Transverse colon (tissue), 4 donors: ENCODE data around the gene DEAF1. TPM values are rescaled to one million over a fixed set of nuclear protein-coding genes. Genes with fewer than 3 reads are reported as not detected.
A peak's percentile ranks its signal among the peaks of the same experiment; 100 is the strongest.

Experiments used
- DNase-seq: peaks from one replicate; pipeline ENCODE4 v3.0.0-alpha.2; 2019
- H3K27ac ChIP-seq, 4 donors: fragments of 200-600 bp; sonication (generic); 2 replicates each; pipeline ENCODE4 v1.5.1; 2016 to 2018; ENCODE audit warnings: inconsistent platforms in 4 of 4
- H3K27me3 ChIP-seq: fragments of 200-600 bp; sonication (generic); 2 replicates; pipeline ENCODE4 v1.5.1; 2017; ENCODE audit warnings: inconsistent platforms
- H3K36me3 ChIP-seq, 4 donors: fragments of 200-600 bp; sonication (generic); 2 replicates each; pipeline ENCODE4 v1.5.1; 2017 to 2019; ENCODE audit warnings: inconsistent platforms in 4 of 4
- H3K4me1 ChIP-seq, 4 donors: fragments of 200-600 bp; sonication (generic); 2 replicates each; pipeline ENCODE4 v1.5.1; 2017 to 2020; ENCODE audit warnings: inconsistent platforms in 4 of 4
- H3K4me3 ChIP-seq, 4 donors: fragments of 200-600 bp; sonication (generic); 1 replicate in 1 of 4; 2 replicates in 3 of 4; pipeline versions ENCODE4 v1.5.1 to v1.6.1; 2017 to 2019; ENCODE audit warnings: inconsistent platforms in 4 of 4
- H3K9me3 ChIP-seq, 2 donors: fragments of 200-600 bp; sonication (generic); 2 replicates each; pipeline ENCODE4 v1.5.1; 2017 to 2019; ENCODE audit warnings: inconsistent platforms in 2 of 2
- EP300 ChIP-seq: sonication (generic); formaldehyde crosslinking; IDR thresholded peaks from one replicate; pipeline ENCODE4 v1.6.1; 2017; ENCODE audit warnings: antibody characterized with exemption, low read depth
- POLR2A ChIP-seq: fragments of 450-650 bp; IDR thresholded peaks from one replicate; pipeline ENCODE4 v1.6.1; 2016; ENCODE audit warnings: antibody characterized with exemption, mild to moderate bottlenecking, moderate library complexity
- POLR2AphosphoS5 ChIP-seq, 3 donors: sonication (generic); formaldehyde crosslinking; IDR thresholded peaks; one replicate each; pipeline ENCODE4 v1.6.1; 2016; ENCODE audit warnings: antibody characterized with exemption in 3 of 3
- WGBS, 2 donors: methylation state at CpG; one replicate each; pipeline ENCODE4 v1.1.5; 2018; ENCODE audit warnings: low coverage in 1 of 2; 5-methylcytosine and 5-hydroxymethylcytosine counted together
- in situ Hi-C, 4 donors: fragments of 200-750 bp; cut with MboI; loops; one replicate each; pipeline versions ENCODE4 v1.15.0 to v1.15.1; 2017; ENCODE audit warnings: low sequenced_read_pairs in 3 of 4, low pct_ligation_motif_present in 1 of 4, low pct_unique_long_range_greater_than_20kb in 1 of 4
- intact Hi-C: fragments of 100-400 bp; cut with DNase I; formaldehyde crosslinking; loops from one replicate; pipeline ENCODE4 v1.15.1; 2023; ENCODE audit warnings: low total_unique reads
- total RNA-seq, 4 donors: library from RNA; depleted of rRNA; stranded (reverse); fragments of >200 nt; gene quantifications; one replicate each; pipeline ENCODE4 v1.1.0, GENCODE V29; 2016
- TF ChIP-seq, protein P1 (sequence below), 5 experiments: fragments of 200-600 bp in 3 of 5; fragments of 450-650 bp in 2 of 5; sonication (generic) in 3 of 5; IDR thresholded peaks; 1 replicate in 2 of 5; 2 replicates in 3 of 5; pipeline ENCODE4 v1.5.1; 2016 to 2017; ENCODE audit warnings: antibody characterized with exemption in 5 of 5, inconsistent platforms in 3 of 5, mild to moderate bottlenecking in 2 of 5, moderate library complexity in 1 of 5

DEAF1 gene
- total RNA-seq, 4 donors from 2014 or later: 24.4 to 84.5 (median 34.0) TPM

DNA sequence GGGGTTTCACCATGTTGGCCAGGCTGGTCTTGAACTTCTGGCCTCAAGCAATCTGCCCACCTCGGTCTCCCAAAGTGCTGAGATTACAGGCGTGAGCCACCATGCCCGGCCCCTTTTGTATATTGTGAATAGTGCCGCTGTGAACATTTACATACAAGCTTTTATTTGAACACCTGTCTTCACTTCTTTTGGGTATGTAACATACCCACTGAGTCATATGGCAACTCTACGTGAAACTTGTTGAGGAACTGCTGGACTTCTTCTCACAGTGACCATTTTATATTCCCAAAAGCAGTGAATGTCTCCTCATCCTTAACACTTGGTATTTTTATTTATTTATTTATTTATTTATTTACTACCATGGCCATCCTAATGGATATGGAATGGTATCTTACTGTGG lies 64.2 kb downstream of the DEAF1 start:
- 73 to 92% methylated on average over 4 to 5 of the region's 5 CpGs for WGBS, 2 donors
- in situ Hi-C loops (no loop called here), intact Hi-C loops (no loop called here)

GRCh38 chr11:629237-629583 lies 65.8 kb downstream of the DEAF1 start:
- Histone ChIP-seq H3K9me3 (no peaks in the 10 kb centered on the region), H3K27me3 (peaks cover 26% of the 10 kb centered on the region), H3K4me3 (no peak overlapping the region), H3K4me1 (peaks cover 6 to 15% (median 14%) of the 10 kb centered on the region in 4 donors), H3K36me3 (no peaks in the 10 kb centered on the region), H3K27ac (peak overlapping the region in 1 of 4 donors; percentile 29)
- in situ Hi-C loops (no loop called here), intact Hi-C loops (no loop called here)
- WGBS, 2 donors: 51 to 53% methylated on average over 9 to 10 of the region's 10 CpGs
- no peak for DNase-seq
- no peak for TF ChIP-seq EP300
- TF ChIP-seq, protein P1, sequence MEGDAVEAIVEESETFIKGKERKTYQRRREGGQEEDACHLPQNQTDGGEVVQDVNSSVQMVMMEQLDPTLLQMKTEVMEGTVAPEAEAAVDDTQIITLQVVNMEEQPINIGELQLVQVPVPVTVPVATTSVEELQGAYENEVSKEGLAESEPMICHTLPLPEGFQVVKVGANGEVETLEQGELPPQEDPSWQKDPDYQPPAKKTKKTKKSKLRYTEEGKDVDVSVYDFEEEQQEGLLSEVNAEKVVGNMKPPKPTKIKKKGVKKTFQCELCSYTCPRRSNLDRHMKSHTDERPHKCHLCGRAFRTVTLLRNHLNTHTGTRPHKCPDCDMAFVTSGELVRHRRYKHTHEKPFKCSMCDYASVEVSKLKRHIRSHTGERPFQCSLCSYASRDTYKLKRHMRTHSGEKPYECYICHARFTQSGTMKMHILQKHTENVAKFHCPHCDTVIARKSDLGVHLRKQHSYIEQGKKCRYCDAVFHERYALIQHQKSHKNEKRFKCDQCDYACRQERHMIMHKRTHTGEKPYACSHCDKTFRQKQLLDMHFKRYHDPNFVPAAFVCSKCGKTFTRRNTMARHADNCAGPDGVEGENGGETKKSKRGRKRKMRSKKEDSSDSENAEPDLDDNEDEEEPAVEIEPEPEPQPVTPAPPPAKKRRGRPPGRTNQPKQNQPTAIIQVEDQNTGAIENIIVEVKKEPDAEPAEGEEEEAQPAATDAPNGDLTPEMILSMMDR (IDR thresholded peaks at IDR 0.05): peak in 1 of 5 experiments; percentile 12

More for the DNA sequence above, 64.2 kb downstream of the DEAF1 start:
- H3K4me3 ChIP-seq: no peak overlapping the region
- no peaks in the 10 kb centered on the region for H3K36me3 ChIP-seq
- no peaks in the 10 kb centered on the region for H3K9me3 ChIP-seq
- no peak overlapping the region for H3K27ac ChIP-seq
- H3K4me1 ChIP-seq: peaks cover 6 to 10% (median 9%) of the 10 kb centered on the region in 4 donors
- TF ChIP-seq POLR2AphosphoS5 (IDR thresholded peaks at IDR 0.05): no peak
- no peak for TF ChIP-seq POLR2A
- TF ChIP-seq, protein P1 (IDR thresholded peaks at IDR 0.05): no peak
- TF ChIP-seq EP300: no peak
- peaks cover 16% of the 10 kb centered on the region for H3K27me3 ChIP-seq
- no peak for DNase-seq

- Histone ChIP-seq H3K4me3 (no peak overlapping the region), H3K4me1 (peaks cover 6 to 22% (median 19%) of the 10 kb centered on the region in 4 donors), H3K27me3 (peaks cover 26% of the 10 kb centered on the region), H3K36me3 (no peaks in the 10 kb centered on the region), H3K9me3 (no peaks in the 10 kb centered on the region), H3K27ac (no peak overlapping the region)
- intact Hi-C loops: no loop called here
- in situ Hi-C loops: no loop called here
- DNase-seq: no peak
- TF ChIP-seq POLR2AphosphoS5 (IDR thresholded peaks at IDR 0.05) (no peak), POLR2A (no peak), EP300 (no peak)
- TF ChIP-seq, protein P1 (IDR thresholded peaks at IDR 0.05): no peak
- WGBS, 2 donors: 92 to 95% methylated on average over 8 to 31 of the region's 31 CpGs
These were observed 67.0 kb downstream of the DEAF1 start for GRCh38 chr11:628056-628455.

GRCh38 chr11:627308-627576 lies 67.8 kb downstream of the DEAF1 start:
- Histone ChIP-seq H3K9me3 (no peaks in the 10 kb centered on the region), H3K4me1 (peaks cover 6 to 22% (median 19%) of the 10 kb centered on the region in 4 donors), H3K27ac (no peak overlapping the region), H3K27me3 (peaks cover 26% of the 10 kb centered on the region), H3K36me3 (no peaks in the 10 kb centered on the region), H3K4me3 (peak overlapping the region in 1 of 4 donors; percentile 4)
- in situ Hi-C loops (no loop called here), intact Hi-C loops (no loop called here)
- DNase-seq: no peak
- WGBS, 2 donors: 34% methylated on average over 12 of the region's 28 CpGs; no CpG with 5 or more reads in 1 of the 2 donors
- TF ChIP-seq, protein P1 (IDR thresholded peaks at IDR 0.05): no peak
- TF ChIP-seq EP300 (no peak), POLR2AphosphoS5 (IDR thresholded peaks at IDR 0.05) (no peak), POLR2A (no peak)
